Measurements from ENCODE around the gene SEC22C.
"Not testable (repeated sequence)": the region's sequence is repeated elsewhere in the genome, so short reads cannot be mapped to it uniquely, and the experiment has no call there.

The SEC22C gene

GRCh38 chr3:42579346-42579745 lies 2.4 kb downstream of the SEC22C start:
- DNase-seq (ENCODE audit: low spot score) = not testable (repeated sequence)

DNA sequence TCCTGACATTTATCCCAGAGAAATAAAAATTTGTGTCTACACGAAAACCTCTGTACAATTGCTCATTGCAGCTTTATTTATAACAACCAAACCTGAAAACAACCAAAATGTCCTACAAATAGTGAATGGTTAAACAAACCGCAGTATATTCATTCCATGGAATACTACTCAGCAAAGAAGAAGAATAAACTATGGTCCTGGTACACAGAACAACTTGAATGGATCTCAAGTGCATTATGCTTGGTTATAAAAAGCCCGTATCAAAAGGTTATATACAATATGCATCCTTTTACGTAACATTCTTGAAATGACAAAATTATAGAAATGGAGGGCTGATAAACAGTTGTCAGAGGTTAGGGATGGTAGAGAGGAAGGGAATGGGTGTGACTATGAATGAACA lies 3.7 kb downstream of the SEC22C start:
- DNase-seq (ENCODE audit: low spot score) = no peak

GRCh38 chr3:42575137-42575741 lies 6.5 kb downstream of the SEC22C start:
- no peak for DNase-seq (ENCODE audit: low spot score)

GRCh38 chr3:42572278-42572677 lies 9.5 kb downstream of the SEC22C start:
- DNase-seq (ENCODE audit: low spot score) = peak; percentile 78

GRCh38 chr3:42569593-42570142 lies 12.1 kb downstream of the SEC22C start:
- DNase-seq (ENCODE audit: low spot score) = peak; percentile 36

DNA sequence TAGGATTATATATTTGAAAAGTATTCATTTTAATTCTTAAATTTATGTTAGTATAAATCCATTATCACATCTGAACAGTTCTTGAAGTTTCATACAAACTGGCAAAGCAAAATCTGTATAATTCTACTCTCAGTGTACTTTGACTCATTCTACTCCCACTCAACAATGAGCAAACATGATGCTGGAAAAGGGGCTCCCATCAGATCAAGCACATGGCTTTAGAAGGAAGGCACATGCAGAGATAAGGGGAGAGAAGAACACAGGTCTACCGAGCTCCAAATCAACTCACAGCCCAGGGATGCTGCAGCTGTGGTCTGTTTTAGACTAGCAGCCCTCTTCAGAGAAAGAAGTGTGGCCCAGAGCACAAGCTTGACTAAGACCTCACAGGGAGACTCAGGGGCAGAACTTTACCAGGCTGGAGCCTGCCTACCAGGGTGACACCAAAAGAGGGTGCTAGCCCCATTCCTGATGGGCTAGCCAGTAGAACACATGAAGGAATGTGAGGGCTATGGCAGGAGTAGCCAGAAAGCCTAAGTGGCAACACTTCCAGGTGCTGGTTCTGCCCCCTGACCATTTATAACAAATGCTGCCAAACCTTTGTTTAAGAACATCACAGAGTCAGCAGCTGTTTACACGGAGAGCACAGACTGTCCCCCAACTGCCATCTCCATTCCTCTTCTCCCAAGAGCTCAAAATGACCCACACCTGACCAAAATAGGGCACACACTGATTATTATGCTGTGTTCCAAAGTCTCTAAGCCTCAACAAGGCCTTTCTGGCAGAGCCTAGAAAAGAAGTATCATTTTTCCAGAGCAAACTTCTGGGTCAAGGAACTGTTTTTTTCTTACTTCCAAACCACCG lies 19.5 kb downstream of the SEC22C start:
- DNase-seq (ENCODE audit: low spot score) = no peak

DNA sequence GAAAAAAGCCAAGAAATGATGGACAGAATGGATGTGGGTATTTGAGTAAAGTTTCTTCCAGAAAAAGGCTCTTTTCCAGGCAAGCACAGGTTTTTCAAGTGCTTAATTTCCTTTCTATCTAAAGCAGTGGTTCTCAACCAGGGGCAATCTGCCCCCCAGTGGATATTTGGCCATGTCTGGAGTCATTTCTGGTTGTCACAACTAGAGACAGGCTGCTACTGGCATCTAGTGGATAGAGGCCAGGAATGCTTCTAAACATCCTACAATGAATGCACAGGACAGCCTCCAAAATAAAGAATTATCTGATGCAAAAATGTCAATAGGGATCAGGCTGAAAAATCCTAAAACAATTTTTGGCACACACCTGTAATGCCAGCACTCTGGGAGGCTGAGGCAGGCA lies 23.9 kb downstream of the SEC22C start:
- no peak for DNase-seq (ENCODE audit: low spot score)

GRCh38 chr3:42556817-42557216 lies 24.9 kb downstream of the SEC22C start:
- DNase-seq (ENCODE audit: low spot score) = not testable (repeated sequence)

DNA sequence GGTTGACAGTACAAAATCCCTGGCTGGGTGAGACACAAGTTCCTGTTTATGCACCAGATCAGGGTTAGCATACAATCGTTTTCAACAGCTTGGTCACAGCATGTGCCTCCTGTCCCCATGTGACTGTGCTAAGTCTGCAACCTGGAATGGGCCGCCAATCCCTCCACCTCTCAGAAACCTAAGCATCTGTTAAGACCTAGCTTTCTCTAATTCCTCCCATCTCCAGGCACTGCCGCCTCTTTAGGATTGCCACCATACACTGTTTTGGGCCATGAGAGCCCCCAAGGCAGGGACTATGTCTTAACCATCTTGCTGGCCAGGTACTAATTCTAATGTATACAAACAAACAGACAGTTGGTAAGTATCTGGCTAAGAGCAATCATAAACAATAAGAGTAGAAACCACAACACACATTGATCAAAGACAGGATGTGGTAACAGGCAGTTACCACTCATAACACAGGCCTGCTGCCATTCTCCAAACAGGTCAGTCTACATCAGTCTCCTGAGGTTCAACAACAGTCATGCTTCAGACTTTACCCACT lies 25.6 kb downstream of the SEC22C start:
- peak; percentile 58 for DNase-seq (ENCODE audit: low spot score)

DNA sequence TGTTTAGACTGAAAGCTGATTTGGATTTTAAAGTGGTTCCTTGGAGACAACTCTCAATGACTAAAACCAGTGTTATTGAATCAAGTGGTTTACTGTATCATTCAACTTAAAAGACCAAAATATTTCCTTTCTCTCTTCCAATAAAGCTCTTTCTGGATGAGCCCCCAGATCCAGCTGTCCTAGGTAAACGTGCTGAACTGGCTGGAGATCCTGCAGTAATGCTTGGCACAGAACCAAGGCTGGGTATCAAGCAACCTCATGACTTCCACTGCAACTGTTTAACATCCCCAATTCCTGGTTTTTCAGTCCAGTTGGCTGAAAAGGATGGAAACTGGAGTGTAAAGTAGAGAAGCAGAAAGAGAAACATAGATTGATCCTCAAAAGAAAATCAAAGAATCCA lies 28.9 kb downstream of the SEC22C start:
- DNase-seq (ENCODE audit: low spot score) = no peak

DNA sequence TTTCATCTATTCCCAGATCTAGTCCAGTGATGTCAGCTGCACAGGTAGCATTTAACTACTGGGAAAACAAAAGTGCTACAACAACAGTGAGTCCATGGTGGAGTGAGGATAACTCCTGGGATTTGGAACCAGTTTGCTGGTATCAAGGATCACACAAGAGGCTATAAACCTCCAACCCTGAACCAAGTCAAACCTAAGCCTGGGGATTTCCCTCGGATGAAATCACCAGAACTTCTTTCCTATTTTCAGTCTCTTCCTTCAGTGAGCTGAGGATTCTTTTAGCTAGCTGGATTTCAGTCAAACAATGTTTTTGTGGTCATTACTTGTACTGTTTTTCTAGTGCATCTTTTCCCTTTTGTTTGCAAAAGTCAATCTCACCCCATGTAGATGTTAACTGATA lies 31.5 kb downstream of the SEC22C start:
- no peak for DNase-seq (ENCODE audit: low spot score)

DNA sequence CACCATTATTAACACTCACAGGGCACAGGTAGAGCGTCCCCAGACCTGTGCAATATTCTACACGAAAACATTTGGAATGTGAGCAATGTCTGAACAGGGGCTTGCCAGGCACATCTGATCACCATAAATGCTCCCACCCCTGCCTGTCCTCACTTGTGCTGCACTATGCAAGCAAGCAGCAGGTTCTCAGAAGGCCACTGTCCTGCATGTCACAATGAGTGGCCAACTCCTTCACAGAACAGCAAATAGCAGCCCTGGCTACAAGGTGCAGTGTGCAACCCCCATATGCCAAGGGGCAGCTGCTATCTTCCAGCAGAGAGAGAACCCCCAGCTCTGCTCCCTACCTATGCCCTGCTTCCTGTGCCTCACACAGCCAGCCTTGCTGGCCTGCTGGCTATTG lies 32.6 kb downstream of the SEC22C start:
- peak; percentile 5 for DNase-seq (ENCODE audit: low spot score)

DNA sequence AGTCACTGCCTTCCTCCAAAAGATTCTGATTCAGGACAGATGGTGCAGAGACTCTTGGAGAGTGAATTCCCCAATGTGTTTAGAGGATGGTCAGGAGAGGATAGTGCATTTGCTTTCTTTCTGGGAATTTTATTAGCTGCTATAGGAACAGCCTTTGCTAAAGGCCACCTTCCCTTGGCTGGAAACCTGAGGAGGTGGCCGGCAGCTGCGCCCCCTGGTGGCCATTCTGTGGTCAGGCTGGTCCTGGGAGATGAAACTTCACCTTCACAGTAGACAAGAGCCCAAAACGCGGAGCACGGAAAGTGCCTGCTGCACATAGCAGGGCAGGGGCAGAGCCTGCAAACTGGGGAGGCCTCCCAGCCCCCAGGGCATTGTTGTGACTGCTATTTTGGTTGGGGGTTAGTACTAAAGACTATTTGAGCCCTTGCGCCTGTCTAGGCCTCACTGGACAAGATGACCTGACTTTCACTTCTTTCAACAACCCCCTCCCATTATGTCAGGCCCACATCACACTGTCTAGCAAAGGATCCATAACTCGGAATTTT lies 34.3 kb downstream of the SEC22C start:
- peak; percentile 85 for DNase-seq (ENCODE audit: low spot score)

DNA sequence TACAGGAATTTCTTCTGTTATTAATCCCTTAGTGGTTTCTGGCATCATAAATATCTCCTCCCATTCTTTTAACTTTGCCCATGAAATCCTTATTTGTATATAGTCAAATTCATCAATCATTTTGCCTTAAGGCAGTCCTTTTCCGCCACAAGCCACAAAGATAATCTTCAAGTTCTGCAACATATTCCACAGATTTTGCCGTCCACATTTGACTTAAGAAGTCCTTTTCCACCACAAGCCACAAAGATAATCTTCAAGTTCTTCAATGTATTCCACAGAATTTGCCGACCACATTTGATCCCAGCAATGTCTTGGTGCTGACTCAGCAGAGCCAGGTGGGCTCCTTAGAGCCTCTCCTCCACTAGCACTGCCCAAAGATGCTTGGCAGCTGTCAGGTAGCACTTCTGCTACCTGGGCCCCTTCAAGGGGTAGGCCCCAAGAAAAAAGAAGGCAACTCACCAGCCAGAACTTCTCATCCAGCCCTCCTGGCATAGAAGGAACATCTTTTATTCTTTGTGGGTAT lies 35.0 kb downstream of the SEC22C start:
- DNase-seq (ENCODE audit: low spot score) = peak; percentile 11

DNA sequence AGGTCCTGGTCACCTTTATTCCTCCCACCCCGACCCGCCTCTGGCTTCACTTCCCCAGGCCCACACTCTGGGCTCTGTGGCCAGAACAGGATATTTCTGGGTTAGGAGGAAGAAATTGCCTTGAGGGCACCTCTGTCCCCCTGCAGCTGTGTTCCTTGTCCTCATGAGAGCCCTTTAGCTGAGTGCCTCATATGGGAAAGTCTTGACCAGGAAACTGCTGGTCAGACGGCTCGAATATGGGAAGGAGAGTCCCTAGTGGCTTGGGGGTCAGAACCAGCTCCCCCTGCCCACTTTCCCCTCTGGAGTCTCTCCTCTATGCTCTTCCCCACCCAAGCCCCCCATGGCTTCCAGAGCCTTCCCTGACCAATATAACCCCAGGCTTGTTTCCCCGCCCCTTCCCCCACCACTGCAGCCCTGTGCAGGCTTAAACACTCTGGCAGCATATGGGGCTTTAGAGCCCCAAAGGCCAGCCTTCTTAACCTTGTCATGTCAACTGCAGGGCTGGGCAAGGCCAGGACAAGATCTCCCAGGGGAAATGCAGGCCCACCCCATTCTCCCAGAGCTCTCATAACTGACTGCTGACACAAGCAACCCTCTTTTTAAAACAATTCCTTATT lies 36.4 kb downstream of the SEC22C start:
- peak; percentile 11 for DNase-seq (ENCODE audit: low spot score)

DNA sequence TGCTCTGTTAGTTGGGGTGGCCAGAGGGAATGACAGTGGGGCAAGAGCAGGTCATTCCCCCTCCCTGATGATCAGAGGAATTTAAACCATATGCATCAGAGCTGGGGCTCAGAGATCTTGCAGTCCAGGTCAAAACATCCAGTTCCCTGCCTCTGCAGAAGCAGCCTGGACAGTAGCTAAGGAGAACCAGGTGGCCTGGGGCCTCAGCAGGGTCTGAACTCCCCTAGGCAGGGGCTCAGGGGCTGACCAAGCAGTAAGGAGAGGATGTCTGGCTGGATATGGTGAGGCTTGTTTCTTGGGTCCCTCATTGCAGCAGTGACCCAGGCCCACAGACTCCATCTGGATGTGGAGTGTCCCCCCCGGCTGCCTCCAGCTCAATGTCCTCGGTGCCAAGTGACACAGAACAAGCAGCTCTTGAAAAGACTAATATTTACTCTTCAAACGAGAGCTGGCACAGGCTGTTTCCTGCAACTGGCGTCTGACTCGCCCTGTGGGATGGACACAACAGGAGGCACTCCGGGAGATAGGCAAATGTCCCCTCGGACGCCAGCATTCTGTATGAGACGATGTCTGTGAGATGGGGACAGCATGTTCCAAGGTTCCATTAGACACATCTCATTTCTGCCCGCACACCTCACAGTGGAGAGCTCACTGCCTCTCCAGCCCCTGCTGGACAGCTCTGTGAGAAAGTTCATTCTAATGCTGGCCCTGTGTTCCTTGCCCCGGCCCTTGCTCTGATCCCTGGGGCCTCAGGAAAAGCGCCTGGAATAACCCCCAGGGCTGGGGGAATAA lies 37.1 kb downstream of the SEC22C start:
- DNase-seq (ENCODE audit: low spot score) = peak; percentile 20

DNA sequence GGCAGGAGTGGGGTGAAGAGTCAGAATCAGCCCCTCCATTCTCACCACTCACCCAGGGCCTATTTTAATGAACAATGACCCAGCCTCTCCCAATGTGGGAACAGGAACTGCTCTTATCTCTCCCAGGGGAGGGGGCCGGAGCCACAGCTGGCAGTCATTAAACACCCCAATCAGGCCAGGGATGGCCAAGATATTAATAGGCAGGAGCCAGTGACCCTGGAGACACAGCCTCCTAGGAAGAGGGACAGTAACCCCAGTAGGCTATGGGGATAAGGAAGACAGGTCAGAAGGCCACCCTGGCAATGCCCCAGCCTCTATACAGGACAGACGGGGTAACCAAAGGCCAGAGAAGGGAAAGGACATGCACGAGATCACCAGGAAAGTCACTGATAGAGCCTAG lies 40.7 kb downstream of the SEC22C start:
- DNase-seq (ENCODE audit: low spot score) = peak; percentile 13

DNA sequence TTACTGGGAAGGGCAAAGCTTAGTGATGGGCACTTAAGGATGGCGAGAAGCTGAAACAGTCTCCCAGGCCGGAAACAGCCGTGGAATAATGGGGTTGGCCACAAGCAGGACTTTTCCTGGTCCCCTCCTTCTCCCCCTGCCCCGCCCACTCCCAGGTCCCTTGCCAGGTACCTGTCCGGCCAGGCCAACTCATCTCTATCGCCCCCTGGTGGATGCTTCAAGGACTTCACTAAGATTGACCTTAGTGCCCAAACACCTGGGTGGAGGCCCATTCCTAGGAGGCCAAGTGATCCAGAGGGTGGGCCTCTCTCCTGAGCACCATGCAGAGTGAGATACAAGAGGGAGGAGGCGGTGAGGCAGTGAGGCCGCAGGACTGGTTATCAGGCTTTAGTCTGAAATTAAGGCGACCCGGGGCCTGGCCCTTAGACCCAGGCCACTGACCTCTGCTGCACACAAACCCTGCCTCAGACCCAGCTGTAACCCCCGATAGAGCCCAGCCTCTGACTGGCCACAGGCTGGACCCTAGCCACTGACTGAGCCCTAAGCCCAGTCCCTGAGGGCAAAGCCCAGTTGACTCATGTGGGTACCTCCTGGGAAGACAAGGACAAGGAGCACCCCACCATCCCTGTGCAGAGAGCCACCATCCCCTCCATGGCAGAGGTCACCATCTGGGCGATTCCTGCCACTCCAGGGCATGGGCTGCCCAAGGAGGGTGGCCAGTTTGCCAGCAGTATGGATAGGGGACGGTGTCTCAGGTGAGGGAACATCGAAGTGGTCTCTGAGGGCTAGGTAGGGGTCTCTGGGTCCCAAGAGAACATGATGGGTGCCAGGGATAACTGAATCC lies 41.7 kb downstream of the SEC22C start:
- peak; percentile 76 for DNase-seq (ENCODE audit: low spot score)

GRCh38 chr3:42537350-42537749 lies 44.4 kb downstream of the SEC22C start:
- no peak for DNase-seq (ENCODE audit: low spot score)

All from D341Med (cell line).